A673 (cell line): ENCODE results near the gene KLHL34.

Experiments
- CTCF ChIP-seq: fragments of 300-800, 200-600 bp; sonication (generic); conservative IDR thresholded peaks from 2 replicates; pipeline ENCODE4 v1.5.1; 2017; ENCODE audit warnings: low read depth, mild to moderate bottlenecking, antibody characterized with exemption, low read length, moderate library complexity, mixed read lengths
- EZH2 ChIP-seq: fragments of 200-600 bp; sonication (generic); IDR thresholded peaks from 2 replicates; pipeline ENCODE4 v1.6.1; 2017; ENCODE audit warnings: borderline replicate concordance, low read depth, mild to moderate bottlenecking, mixed read lengths, antibody characterized with exemption, low read length; ENCODE audit not compliant: poor library complexity, severe bottlenecking

DNA sequence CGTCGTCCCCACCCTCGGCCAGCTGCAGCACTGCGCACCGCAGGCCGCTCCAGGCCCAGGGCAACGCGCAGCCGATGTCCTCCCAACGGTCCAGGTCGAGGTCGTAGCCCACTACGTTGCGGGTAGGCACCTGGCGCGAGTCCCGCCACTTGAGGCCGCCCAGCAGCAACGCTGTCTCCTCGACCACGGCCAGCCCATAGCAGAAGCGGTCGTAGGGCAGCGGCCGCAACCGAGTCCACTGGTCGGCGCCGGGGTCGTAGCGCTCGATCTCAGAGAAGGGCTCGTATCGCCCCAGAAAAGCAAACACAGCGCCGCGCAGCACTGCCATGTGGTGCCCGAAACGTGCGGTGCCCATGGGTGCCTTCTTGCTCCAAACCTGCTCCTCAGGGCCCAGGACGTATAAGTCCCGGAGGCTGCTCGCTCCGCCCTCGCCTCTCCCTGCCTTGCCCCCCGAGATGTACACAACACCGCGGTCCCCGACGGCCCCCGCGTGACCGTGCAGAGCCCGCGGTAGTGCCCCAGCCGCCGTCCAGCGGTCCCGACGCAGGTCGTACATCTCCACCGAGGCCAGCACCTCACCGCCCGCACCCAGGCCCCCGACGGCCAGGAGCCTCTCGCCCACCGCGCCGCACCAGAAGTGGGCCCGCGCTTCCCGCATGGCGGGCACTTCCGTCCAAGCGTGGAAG lies 2.1 kb downstream of the KLHL34 start:
- TF ChIP-seq CTCF: no peak
- TF ChIP-seq EZH2: no peak
